Subcutaneous adipose tissue (tissue), 4 donors: ENCODE data around the gene KDM7A. TPM values are rescaled to one million over a fixed set of nuclear protein-coding genes. Genes with fewer than 3 reads are reported as not detected.

Experiments
- CTCF ChIP-seq: fragments of 450-650 bp; IDR thresholded peaks from one replicate; pipeline ENCODE4 v1.5.1; 2016; ENCODE audit warnings: low read depth, mild to moderate bottlenecking, control low read depth, antibody characterized with exemption, moderate library complexity
- total RNA-seq, 4 donors: library from RNA; depleted of rRNA; stranded (reverse); fragments of >200 nt; gene quantifications; one replicate each; pipeline ENCODE4 v1.1.0, GENCODE V29; 2016

Gene KDM7A
- total RNA-seq, 4 donors from 2014 or later: 26.6 to 46.5 (median 39.2) TPM

DNA sequence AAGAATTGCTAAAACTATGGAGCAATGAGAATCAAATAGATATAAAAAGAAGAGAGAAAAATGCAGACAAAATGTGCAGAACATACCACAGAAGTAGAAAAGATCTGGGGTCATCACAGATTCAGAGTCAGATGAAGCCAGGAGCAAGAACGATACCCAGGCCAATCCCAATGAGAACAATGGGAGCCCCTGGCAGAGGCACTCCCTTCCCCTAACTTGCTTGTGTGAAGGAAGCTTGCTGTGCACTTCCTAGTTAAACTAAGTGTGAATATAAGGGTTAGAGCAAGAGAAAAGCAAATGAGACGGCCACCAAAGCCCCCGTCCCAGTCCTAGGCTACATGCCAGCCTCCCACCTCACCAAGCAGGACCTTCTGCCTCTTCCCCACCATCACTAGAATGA is 126.7 kb downstream of the KDM7A start:
- TF ChIP-seq CTCF: no peak

GRCh38 chr7:140049339-140050024 is 127.3 kb downstream of the KDM7A start:
- TF ChIP-seq CTCF: no peak

DNA sequence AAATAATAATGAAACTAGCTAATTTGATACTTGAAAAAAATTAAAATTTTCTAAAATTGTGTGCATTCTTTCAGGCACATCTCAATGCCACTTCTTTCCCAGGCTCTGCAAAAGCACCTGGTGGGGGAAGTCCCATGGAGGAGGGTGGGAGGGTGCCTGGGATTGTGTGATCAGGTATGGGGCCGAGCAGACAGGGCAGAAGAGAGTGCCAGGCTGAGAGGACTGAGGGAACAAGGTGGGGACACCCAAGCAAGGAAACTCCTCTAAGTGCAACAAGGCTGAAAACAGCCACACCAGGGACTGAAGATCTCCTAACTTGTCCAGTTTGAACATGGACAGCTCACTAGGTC is 127.8 kb downstream of the KDM7A start:
- no peak for TF ChIP-seq CTCF

DNA sequence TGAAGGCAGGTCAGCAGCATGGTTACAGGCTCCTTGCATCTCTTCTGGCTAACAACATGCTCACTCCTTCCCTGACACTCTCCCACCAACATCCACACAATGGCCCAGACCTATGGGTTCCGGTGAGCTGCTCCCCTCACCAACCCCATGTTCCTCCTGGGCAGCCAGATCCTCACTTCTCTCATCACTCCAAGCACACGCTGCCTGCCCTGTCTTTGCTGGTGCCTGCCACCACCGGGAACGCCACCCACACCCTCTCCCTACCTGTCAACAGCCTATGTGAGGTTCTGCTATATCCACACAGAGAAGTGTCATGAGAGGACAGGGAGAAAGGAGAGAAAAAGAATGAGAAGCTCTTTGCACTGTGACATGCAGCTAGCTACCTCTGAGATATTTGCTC is 128.6 kb downstream of the KDM7A start:
- TF ChIP-seq CTCF: no peak

- TF ChIP-seq CTCF: no peak
Observed at GRCh38 chr7:140047197-140047596, 129.6 kb downstream of the KDM7A start.

- TF ChIP-seq CTCF: no peak
Observed at GRCh38 chr7:140045697-140046096, 131.1 kb downstream of the KDM7A start.

DNA sequence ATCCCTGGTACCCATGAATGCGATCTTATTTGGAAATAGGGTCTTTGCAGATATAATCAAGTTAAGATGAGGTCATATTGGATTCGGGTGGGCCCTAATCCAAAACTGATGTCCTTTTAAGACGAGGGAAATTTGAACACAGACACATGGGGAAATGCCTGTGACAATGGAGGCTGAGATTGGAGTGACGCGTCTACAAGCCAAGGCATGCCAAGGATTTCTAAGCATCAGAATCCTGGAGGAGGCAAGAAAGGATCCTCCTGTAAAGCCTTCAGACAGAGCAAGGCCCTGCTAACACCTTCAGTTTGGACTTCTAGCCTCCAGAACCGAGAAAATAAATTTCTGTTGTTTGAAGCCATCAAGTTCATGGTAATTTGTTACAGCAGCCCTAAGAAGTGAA is 132.5 kb downstream of the KDM7A start:
- no peak for TF ChIP-seq CTCF

DNA sequence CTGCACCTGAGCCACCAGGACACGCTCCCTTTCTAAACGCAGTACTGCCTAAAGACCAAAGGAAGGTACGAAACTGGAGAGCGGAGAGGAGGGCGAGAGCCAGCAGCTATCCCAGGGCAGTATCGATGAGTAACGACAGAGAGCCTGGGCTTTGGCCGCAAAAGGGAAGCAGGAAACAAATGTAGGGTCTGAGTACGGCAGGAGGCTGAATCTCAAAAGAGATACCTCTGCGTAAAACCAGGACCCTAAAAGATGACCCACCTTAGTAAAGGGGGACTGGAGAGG is 134.5 kb downstream of the KDM7A start:
- no peak for TF ChIP-seq CTCF
